Stimulated activated CD8-positive, alpha-beta memory T cell treated with anti-CD3 and anti-CD28 coated beads, Interleukin-12 subunit alpha, Interleukin-12 subunit beta, amount 100 ng/mL, for 1 hour (primary cell): ENCODE results near the gene RFNG.

Experiments
- DNase-seq: peaks from one replicate; pipeline ENCODE4 v3.0.0-alpha.2; 2020; ENCODE audit warnings: low read depth

Gene RFNG

GRCh38 chr17:82058230-82058854 lies 6.7 kb upstream of the RFNG start:
- no peak for DNase-seq

- no peak for DNase-seq
Observed at GRCh38 chr17:82056729-82057621, 5.4 kb upstream of the RFNG start.

- no peak for DNase-seq
Observed at GRCh38 chr17:82055965-82056728, 4.5 kb upstream of the RFNG start.

- no peak for DNase-seq
Observed at GRCh38 chr17:82055023-82055964, 3.7 kb upstream of the RFNG start.

GRCh38 chr17:82054351-82055022 lies 2.9 kb upstream of the RFNG start:
- DNase-seq: no peak

GRCh38 chr17:82053556-82054263 lies 2.1 kb upstream of the RFNG start:
- DNase-seq: no peak

- no peak for DNase-seq
Observed at GRCh38 chr17:82053130-82053529, 1.5 kb upstream of the RFNG start.

GRCh38 chr17:82052638-82053059 lies 1.0 kb upstream of the RFNG start:
- DNase-seq: no peak

GRCh38 chr17:82050761-82051641 lies 610 bp downstream of the RFNG start:
- no peak for DNase-seq

GRCh38 chr17:82050152-82050760 lies 1.4 kb downstream of the RFNG start:
- no peak for DNase-seq

GRCh38 chr17:82049521-82049971 lies 2.1 kb downstream of the RFNG start:
- DNase-seq: no peak

GRCh38 chr17:82049106-82049505 lies 2.5 kb downstream of the RFNG start:
- no peak for DNase-seq

- no peak for DNase-seq
Observed at GRCh38 chr17:82048571-82048971, 3.0 kb downstream of the RFNG start.

- DNase-seq: no peak
Observed at GRCh38 chr17:82047914-82048570, 3.6 kb downstream of the RFNG start.

- no peak for DNase-seq
Observed at GRCh38 chr17:82047379-82047778, 4.2 kb downstream of the RFNG start.

- no peak for DNase-seq
Observed at GRCh38 chr17:82046903-82047302, 4.7 kb downstream of the RFNG start.

- DNase-seq: no peak
Observed at GRCh38 chr17:82045936-82046484, 5.6 kb downstream of the RFNG start.

- no peak for DNase-seq
Observed at GRCh38 chr17:82043507-82043906, 8.1 kb downstream of the RFNG start.
